ENCODE data around the gene PYGL. TPM values are rescaled to one million over a fixed set of nuclear protein-coding genes. Genes with fewer than 3 reads are reported as not detected.

The PYGL gene
- total and polyA plus RNA-seq, 7 donors = 21.7 to 49.9 (median 32.1) TPM

DNA sequence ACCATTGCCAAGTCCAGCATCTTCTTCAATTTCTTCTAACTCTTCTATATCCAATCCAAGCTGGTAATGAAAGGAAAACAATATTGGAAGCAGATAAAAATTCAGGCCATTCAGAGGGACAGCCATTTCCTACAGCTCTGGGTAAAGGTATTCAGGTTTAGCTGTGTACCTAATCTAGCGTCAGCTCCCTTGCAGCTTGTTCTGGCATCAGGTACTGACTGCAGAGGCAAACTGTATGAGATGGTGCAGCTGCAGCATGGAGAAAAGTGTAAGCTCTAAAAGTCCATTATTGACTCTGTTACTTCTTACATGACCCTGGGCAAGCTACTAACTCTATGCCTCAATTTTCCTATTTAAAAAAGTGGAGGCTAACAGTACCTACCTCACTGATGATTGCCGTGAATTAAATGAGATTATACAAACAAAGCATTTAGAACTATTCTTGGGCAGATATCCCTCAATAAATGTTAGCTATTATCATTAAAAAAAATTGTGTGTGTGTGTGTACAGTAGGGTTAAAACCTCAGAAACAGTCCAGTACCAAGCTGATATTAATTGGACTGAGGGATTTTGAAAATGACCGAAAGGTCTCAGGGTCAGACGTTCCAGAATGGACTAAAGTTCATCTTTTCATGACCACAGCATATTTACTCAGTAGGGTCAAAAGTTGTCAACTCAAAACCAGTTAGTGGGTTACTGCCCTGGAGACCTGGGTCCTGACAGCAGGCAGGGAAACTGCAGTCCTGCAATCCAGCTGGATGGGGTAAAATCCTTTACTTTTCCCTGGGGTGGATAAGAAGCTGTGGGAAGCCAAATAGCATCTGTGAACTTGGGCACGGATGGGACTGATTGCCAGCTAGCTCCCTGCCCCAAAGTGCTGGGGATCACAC lies 8.9 kb downstream of the PYGL start:
- no peak for TF ChIP-seq EP300 (IDR thresholded peaks at IDR 0.05)
- TF ChIP-seq POLR2AphosphoS5 (IDR thresholded peaks at IDR 0.05) = no peak
- TF ChIP-seq POLR2A (IDR thresholded peaks at IDR 0.05) = no peak
- TF ChIP-seq, protein P1, sequence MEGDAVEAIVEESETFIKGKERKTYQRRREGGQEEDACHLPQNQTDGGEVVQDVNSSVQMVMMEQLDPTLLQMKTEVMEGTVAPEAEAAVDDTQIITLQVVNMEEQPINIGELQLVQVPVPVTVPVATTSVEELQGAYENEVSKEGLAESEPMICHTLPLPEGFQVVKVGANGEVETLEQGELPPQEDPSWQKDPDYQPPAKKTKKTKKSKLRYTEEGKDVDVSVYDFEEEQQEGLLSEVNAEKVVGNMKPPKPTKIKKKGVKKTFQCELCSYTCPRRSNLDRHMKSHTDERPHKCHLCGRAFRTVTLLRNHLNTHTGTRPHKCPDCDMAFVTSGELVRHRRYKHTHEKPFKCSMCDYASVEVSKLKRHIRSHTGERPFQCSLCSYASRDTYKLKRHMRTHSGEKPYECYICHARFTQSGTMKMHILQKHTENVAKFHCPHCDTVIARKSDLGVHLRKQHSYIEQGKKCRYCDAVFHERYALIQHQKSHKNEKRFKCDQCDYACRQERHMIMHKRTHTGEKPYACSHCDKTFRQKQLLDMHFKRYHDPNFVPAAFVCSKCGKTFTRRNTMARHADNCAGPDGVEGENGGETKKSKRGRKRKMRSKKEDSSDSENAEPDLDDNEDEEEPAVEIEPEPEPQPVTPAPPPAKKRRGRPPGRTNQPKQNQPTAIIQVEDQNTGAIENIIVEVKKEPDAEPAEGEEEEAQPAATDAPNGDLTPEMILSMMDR (IDR thresholded peaks at IDR 0.05) = no peak
- 91 to 93% methylated on average over 5 of the region's 5 CpGs for WGBS, 2 donors
- Histone ChIP-seq H3K4me1 (no peaks in the 10 kb centered on the region), H3K4me3 (no peak overlapping the region), H3K27me3 (no peaks in the 10 kb centered on the region), H3K27ac (no peak overlapping the region), H3K9me3 (no peaks in the 10 kb centered on the region), H3K36me3 (peaks cover 0 to 52% (median 6%) of the 10 kb centered on the region in 4 donors)
- no peak for DNase-seq
- intact Hi-C loops (cut with DNase I) = no loop called here

DNA sequence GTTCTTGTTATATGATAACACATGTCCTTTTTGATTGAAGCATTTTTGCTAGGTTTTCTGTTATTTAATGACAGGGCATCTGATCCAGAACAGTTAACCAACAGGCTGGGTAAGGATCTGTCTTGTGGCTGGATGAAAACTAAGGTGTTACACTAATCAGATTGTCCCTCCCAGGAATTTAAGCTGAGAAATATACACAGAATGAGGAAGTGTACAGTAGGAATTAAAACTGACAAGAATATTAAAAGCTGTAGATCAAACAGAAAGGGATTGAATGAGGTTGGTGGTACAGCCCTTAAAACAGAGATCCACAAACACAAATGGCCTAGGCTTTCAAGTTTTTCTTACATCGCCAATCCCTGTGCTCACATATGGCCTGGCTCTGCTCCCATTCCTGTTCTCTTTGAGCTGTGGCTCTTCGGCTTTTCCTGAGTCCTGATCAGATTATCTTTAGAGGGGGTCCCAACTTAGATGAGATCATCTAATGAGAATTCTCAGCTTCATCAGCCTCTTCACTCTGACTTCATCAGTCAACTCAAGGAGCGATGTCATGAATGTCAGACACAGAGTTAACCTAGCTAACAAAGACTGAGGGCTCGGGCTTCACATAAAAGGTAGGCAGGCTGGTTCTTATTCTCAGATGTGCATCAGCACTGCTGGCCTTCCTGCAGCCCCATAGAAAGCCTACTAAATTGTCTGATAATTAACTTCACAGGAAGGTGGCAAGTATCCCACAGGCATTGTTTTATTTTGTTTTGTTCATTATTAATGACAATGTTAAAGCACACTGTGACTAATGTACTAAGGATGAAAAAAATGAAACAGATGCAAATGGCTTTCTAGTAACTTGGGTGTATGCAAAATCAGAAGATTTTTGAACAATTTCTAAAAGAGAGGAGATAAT lies 11.4 kb downstream of the PYGL start:
- H3K9me3 ChIP-seq = no peaks in the 10 kb centered on the region
- no peak overlapping the region for H3K4me3 ChIP-seq
- no peak overlapping the region for H3K27ac ChIP-seq
- H3K4me1 ChIP-seq = no peaks in the 10 kb centered on the region
- H3K36me3 ChIP-seq = peaks cover 0 to 77% (median 6%) of the 10 kb centered on the region in 4 donors
- intact Hi-C loops (cut with DNase I) = no loop called here
- no peaks in the 10 kb centered on the region for H3K27me3 ChIP-seq
- TF ChIP-seq, protein P1 (IDR thresholded peaks at IDR 0.05) = no peak
- no peak for TF ChIP-seq POLR2A (IDR thresholded peaks at IDR 0.05)
- TF ChIP-seq EP300 (IDR thresholded peaks at IDR 0.05) = no peak
- TF ChIP-seq POLR2AphosphoS5 (IDR thresholded peaks at IDR 0.05) = no peak
- DNase-seq = no peak
- WGBS, 2 donors = 91 to 94% methylated on average over 4 of the region's 4 CpGs

DNA sequence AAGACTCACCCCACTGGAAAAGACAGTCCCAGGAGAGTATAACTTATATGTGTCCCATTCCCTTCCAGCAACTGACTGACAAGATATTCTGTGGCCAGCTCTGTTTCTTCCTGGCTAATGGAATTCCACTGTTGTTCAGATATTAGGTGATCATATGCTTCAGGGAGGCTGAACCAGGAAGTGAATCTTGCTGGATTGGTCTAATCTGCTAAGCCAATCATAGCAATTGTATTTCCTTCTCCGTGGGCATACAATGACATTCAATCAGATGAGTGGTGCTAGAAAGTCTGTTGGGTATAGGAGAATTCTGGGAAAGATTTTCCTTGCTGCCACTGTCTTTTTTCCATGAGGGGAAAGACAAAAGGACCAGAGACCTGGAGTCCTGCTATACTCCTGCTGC lies 12.1 kb downstream of the PYGL start:
- peaks cover 0 to 83% (median 6%) of the 10 kb centered on the region in 4 donors for H3K36me3 ChIP-seq

DNA sequence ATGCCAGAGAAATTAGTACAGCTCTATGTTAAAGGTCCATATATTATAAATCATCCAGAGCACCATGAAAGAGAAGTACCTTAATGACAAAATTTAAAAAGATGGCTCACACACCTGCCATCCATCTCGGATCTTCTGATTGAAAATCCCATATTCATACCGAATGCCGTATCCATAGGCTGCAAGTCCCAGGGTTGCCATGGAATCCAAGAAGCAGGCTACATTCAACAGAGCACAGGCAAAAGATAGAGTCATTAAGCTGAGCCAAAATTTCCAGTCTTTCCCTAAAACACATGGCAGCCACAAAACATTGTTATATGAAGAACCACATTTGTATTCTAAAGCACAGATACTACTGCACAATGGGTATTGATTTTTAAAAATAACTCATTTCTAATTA lies 12.7 kb downstream of the PYGL start:
- H3K27ac ChIP-seq = no peak overlapping the region
- H3K4me1 ChIP-seq = no peaks in the 10 kb centered on the region
- no peak for TF ChIP-seq EP300 (IDR thresholded peaks at IDR 0.05)
- TF ChIP-seq, protein P1 (IDR thresholded peaks at IDR 0.05) = no peak
- no peak for TF ChIP-seq POLR2A (IDR thresholded peaks at IDR 0.05)
- TF ChIP-seq POLR2AphosphoS5 (IDR thresholded peaks at IDR 0.05) = no peak
- H3K4me3 ChIP-seq = no peak overlapping the region
- intact Hi-C loops (cut with DNase I) = no loop called here
- DNase-seq = no peak
- H3K9me3 ChIP-seq = no peaks in the 10 kb centered on the region
- H3K27me3 ChIP-seq = no peaks in the 10 kb centered on the region
- H3K36me3 ChIP-seq = peaks cover 0 to 83% (median 6%) of the 10 kb centered on the region in 4 donors
- 96% methylated on average over 3 of the region's 3 CpGs for WGBS, 2 donors

More for the DNA sequence above, 12.1 kb downstream of the PYGL start:
- no peaks in the 10 kb centered on the region for H3K9me3 ChIP-seq
- no peak for TF ChIP-seq POLR2AphosphoS5 (IDR thresholded peaks at IDR 0.05)
- H3K4me1 ChIP-seq = no peaks in the 10 kb centered on the region
- no peak overlapping the region for H3K27ac ChIP-seq
- no peak overlapping the region for H3K4me3 ChIP-seq
- WGBS, 2 donors = 37 to 65% methylated on average over 1 of the region's 1 CpG
- DNase-seq = no peak
- intact Hi-C loops (cut with DNase I) = no loop called here
- H3K27me3 ChIP-seq = no peaks in the 10 kb centered on the region

DNA sequence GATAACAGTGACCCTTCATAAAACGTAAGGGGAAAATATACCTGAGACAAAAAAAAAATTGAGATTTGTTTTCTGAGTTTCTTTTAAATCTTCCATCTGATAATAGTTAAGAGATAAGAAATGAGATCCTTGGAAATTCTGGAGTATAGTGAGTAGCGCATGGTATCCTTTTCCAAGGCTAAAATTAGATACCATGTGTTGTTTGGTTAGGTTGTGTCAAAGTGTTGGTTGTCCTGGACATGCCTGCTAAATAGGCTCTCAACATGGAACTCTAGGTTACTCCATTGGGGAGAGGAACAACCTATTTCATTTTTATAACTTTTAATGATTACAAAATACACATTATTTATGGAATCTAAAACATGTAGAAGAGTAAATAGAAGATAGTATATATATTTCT lies 14.8 kb downstream of the PYGL start:
- WGBS, 2 donors = 89% methylated on average over 2 of the region's 2 CpGs
- no peak for DNase-seq
- H3K4me1 ChIP-seq = no peaks in the 10 kb centered on the region
- no peak for TF ChIP-seq EP300 (IDR thresholded peaks at IDR 0.05)
- TF ChIP-seq POLR2AphosphoS5 (IDR thresholded peaks at IDR 0.05) = no peak
- TF ChIP-seq POLR2A (IDR thresholded peaks at IDR 0.05) = no peak
- TF ChIP-seq, protein P1 (IDR thresholded peaks at IDR 0.05) = no peak
- intact Hi-C loops (cut with DNase I) = no loop called here
- no peaks in the 10 kb centered on the region for H3K27me3 ChIP-seq
- no peak overlapping the region for H3K4me3 ChIP-seq
- no peaks in the 10 kb centered on the region for H3K9me3 ChIP-seq
- H3K36me3 ChIP-seq = peaks cover 0 to 76% (median 2%) of the 10 kb centered on the region in 4 donors
- H3K27ac ChIP-seq = no peak overlapping the region

All from sigmoid colon (tissue), 7 donors.